T-helper 1 cell treated with Interleukin-12 subunit alpha and Interleukin-12 subunit beta and Interleukin-4 antibody, amounts not matched to agents 30 ng/mL and 1 ng/mL, for 36 hours (primary cell): ENCODE data around the gene RASL11B. TPM values are rescaled to one million over a fixed set of nuclear protein-coding genes. Genes with fewer than 3 reads are reported as not detected.

Source experiments
- intact Hi-C: fragments of 100-400 bp; cut with micrococcal nuclease; formaldehyde crosslinking; loops from one replicate; pipeline ENCODE4 v1.15.1; 2024
- total RNA-seq: library from RNA; stranded (reverse); gene quantifications from 2 replicates; pipeline ENCODE4 v1.2.3, GENCODE V29; 2022

RASL11B gene
- total RNA-seq, 1 donor from 2014 or later, result 0.17 TPM

DNA sequence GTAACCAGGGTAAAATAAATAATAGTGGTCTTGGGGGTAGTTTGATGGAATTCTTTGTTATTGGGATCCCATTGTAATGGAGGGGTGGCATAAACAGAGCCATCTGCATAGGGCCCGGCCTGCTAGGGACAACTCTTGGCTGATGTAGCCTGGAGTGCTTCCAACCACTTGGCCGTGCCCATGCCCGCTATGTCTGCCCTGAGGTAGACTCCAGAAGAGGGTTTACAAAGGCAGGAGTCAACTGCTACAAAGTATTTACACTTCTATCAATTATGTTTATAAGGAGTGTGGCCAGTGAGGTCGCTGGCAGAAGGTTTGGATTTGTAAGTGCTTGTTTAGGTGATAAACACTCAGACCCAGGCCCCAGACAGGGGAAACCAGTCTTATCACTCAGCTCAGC is 8.1 kb downstream of the RASL11B start:
- intact Hi-C loops, result no loop called here

- intact Hi-C loops, result no loop called here
Observed at GRCh38 chr4:52873191-52873590, 11.1 kb downstream of the RASL11B start.

DNA sequence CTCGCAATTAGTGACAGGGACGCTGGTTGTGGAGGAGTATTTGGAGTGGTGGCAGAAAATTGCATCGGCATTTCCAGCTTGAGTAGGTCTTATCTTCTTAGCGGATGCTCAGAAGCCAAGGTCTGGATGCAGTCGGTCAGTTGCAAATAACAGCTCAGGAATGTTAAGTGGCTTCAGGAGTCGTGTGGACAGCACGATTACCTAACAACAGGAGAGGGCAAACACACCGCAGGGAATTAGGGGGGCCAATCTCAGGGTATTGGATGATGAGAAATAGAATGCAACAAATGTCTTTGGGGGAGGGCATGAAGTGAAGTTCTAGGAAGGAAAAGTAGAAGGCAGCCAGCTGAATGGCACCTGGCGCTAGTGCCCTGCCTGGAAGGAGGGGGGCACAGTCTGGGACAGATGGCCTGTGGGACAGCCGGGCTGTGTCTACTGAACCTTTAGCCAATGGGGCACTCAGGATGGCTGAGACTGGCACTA is 11.8 kb downstream of the RASL11B start:
- intact Hi-C loops, result no loop called here

- intact Hi-C loops, result no loop called here
Observed at GRCh38 chr4:52874948-52875347, 12.8 kb downstream of the RASL11B start.

DNA sequence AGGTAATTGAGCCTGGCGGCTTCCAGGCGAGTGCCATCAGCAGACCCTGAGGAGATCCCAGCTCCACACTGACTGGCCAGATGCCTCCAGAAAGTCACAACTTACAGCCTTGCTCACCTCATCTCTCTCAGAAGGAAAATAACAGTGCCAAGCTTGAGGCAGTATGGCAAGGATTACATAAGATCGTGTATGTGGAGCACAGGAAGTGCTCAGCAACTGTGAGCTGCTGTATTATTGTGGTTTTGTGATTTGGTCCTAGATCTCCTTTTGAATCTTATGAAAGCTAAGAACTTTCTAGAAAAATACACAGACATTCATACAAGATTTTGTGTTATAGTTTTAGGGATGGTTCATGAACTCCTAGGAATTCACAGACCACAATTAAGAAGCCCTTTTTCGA is 14.0 kb downstream of the RASL11B start:
- intact Hi-C loops, result no loop called here

- intact Hi-C loops, result no loop called here
Observed at GRCh38 chr4:52877036-52877435, 14.9 kb downstream of the RASL11B start.

DNA sequence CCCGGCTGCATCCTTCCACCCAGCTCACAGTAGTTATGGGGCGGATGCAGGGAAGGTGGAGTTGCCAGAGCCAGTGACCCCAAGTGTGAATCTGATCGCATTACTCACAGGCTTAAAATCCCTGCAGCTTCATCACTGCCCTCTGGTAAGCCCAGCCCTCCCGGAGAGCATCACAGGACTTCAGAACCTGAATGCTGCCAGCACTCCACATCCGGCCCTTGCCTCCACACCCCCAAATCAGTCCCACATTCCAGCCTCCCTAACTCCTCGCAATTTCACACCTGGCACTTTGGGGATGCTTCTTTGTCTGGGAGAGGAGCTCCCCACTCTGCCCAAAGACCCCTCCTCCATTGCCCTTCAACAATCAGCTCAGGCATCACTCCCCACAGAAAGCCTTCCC is 15.6 kb downstream of the RASL11B start:
- intact Hi-C loops, result no loop called here

GRCh38 chr4:52879471-52879870 is 17.4 kb downstream of the RASL11B start:
- intact Hi-C loops, result no loop called here

DNA sequence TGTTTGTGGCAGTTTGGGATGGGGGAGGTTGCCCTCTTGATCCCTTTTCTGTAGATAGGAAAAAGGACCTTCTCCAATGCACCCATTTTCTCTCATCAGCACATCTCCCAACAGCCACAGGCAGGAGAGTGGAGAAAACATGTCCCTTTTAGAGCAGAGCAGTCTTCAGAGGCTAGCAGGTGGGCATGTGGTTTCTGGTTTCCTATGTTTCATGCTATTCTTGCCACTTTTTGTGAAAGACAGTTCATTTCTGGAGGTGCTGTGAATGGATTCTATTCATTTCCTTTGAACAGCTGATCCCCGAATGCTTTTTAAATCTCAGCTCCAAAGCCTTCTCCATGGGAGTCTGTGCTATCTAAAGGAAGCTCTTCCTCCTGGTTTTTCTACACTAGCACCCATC is 18.9 kb downstream of the RASL11B start:
- intact Hi-C loops, result no loop called here

GRCh38 chr4:52883183-52883621 is 21.1 kb downstream of the RASL11B start:
- intact Hi-C loops, result no loop called here

- intact Hi-C loops, result no loop called here
Observed at GRCh38 chr4:52883707-52884669, 21.9 kb downstream of the RASL11B start.

DNA sequence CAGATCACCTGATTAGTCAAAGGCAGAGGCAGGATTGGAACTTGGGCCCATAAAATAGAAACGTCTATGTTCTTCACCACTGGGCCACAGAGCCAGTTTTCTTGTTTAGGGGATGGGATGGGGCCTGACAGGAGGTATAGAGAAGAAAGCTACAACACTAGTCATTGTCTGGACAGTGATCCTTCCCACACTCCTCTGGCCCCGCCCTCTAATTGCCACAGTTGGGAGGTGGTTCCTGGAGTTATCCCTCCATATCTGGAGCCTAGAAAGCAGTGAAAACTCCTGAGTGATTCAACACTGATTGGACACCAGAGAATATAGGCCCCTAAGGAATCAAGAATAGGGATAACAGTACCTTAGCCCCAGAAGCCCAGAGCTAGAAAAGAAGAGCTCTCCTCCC is 22.9 kb downstream of the RASL11B start:
- intact Hi-C loops, result no loop called here

DNA sequence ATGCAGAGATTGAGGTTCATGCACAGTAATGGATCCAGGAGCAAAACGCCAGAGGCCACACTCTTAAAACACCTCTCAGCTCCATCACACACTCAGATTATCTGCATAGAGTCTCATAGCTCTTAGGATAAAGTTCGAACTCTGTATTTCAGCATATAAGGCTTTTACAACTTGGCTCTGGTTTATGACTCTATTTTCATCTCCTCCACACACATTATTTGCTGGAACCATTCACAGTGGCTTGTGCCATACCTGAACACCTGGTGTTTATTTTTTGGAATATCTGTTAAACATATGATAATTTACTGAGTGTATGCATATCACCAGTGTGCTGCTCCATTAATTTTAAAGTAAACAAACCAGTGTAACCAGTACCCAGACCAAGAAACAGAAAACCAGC is 27.2 kb downstream of the RASL11B start:
- intact Hi-C loops, result no loop called here

GRCh38 chr4:52889778-52890520 is 27.8 kb downstream of the RASL11B start:
- intact Hi-C loops, result no loop called here

DNA sequence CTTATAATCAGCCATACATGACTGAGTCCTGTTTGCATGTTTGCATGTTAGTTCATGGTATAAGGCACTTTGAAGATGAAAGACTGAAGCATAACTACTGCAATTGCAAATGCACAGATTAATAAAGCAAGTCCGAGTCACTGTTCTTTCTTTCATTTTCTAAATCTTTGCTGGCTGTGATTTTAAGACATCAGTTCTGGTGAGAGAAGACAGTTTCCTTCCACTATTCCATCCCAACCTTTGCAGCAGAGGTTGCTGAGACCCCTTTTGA is 28.3 kb downstream of the RASL11B start:
- intact Hi-C loops, result no loop called here

DNA sequence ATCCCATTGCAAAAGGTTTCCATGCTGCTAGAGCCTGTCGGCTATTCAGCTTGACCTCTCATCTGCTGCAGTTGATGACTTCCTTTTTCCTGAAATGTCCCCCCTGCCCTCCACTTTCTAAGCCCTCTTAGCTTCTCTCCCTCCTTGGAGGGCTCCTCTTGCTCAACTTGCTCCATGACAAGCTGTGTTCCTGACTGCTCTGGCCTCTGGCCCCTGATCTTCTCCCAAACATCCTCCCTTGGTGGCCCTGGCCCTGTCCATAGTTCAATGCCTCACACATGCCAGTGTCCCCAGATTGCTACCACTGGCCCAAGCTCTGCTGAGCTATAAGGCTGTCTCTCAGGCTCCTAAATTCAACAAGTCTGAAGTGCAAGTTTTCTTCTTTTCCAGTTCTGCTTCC is 29.6 kb downstream of the RASL11B start:
- intact Hi-C loops, result no loop called here

GRCh38 chr4:52892880-52893279 is 30.8 kb downstream of the RASL11B start:
- intact Hi-C loops, result no loop called here

DNA sequence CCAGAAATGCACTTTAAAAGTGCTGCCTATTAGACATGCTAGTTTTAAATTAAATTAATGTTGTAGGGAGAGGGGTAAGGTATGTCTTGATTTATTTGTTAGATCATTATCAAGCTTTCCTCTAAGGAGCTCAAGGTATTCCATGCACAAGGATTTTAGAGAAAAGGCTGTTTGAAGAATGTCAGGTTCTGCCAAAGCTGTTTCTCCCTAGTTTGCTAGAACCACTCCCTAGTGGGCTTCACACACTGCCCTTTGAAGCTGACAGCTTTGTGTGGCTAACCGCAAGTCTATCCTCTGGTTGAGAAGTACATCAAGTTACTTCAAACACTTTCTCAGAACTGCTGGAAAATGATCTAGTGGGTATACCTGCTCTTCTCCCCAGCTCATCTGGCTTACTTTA is 32.3 kb downstream of the RASL11B start:
- intact Hi-C loops, result no loop called here

DNA sequence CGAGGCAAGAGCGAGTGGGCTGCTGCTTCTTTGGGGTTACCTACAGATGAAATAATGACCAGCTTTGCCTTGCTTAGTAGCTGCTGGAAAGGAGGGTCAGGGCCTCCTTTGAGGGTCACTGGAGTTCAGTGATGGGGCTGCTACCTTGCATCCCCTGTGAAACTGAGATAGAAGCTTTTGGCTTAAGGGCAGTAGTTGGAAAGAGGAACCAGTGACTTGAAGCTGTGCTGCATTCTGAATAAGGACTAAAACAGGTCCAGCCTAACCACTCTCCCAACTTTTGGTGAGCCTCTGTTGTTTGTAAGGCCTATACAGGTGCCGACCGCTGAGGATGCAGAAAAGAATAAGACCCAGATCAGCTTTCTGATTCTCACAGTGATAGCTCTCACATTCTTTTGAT is 41.2 kb downstream of the RASL11B start:
- intact Hi-C loops, result no loop called here

DNA sequence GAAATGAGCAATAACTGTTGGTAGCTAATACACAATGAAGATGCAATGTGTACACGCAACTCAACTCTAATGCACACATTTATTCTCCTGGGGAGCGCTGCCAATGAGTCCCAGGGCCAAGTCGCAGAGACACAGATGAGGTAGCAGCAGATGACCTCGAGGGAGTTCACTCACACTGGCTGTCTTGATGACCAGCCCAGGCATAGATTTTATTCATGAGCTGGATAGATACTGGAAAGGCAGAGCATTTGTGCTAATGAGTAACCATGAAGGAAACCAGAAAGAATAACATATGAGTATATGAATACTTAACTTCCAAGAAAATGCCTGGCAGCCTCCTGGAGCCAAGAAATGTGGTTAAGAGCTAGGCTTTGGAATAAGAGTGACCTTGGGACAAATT is 42.3 kb downstream of the RASL11B start:
- intact Hi-C loops, result no loop called here

DNA sequence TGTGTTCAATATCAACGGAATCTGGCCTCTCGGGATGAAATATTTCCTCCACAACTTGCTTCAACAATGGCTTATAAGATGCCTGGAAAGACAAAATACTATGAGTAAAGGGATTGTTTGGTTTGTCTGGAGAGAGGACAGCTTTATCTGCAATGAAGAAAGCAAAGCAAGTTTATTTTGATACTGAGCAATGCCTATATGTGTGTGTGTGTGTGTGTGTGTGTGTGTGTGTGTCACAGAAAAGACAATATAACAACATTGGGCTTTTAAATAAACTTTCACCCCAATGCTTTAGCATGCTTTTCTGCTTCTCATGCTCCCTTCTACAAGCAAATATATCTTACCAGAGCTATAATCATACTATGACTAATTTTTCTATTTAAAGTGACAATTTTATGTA is 45.4 kb downstream of the RASL11B start:
- intact Hi-C loops, result no loop called here

GRCh38 chr4:52910115-52910514 is 48.0 kb downstream of the RASL11B start:
- intact Hi-C loops, result loop anchor here (2.0 to 10.0 kb wide), 2 partner anchors 45 to 73 kb away; partner anchors contain the start of gene RASL11B
